Calu3 (cell line): ENCODE data around the gene CFAP20. TPM values are rescaled to one million over a fixed set of nuclear protein-coding genes. Genes with fewer than 3 reads are reported as not detected.

Experiments used
- BruUV-seq: library from RNA; stranded (reverse); fragments of 400-500 nt; replicated peaks from 2 replicates; lab custom pipeline; 2021; lab: Mats Ljungman, UMichigan
- CTCF ChIA-PET: fragments of 300-600 bp; sonication (Branson Sonifier 250); formaldehyde crosslinking; loops from one replicate; lab custom pipeline; 2022; ENCODE audit warnings: antibody characterized with exemption; lab: Charles Lee
- DNase-seq: peaks from one replicate; pipeline ENCODE4 v3.0.0; 2022
- H3K27ac Mint-ChIP-seq: one replicate; pipeline ENCODE4 v1.8.0; 2022; ENCODE audit warnings: mixed read lengths; ENCODE audit not compliant: unreplicated experiment
- H3K27me3 Mint-ChIP-seq: one replicate; pipeline ENCODE4 v1.8.0; 2022; ENCODE audit warnings: mixed read lengths; ENCODE audit not compliant: unreplicated experiment
- H3K36me3 Mint-ChIP-seq: one replicate; pipeline ENCODE4 v1.8.0; 2022; ENCODE audit warnings: mild to moderate bottlenecking, moderate library complexity, mixed read lengths; ENCODE audit not compliant: insufficient read depth, unreplicated experiment
- H3K4me1 Mint-ChIP-seq: one replicate; pipeline ENCODE4 v1.8.0; 2022; ENCODE audit warnings: mild to moderate bottlenecking, low read depth, mixed read lengths; ENCODE audit not compliant: unreplicated experiment
- H3K4me3 Mint-ChIP-seq: one replicate; pipeline ENCODE4 v1.8.0; 2022; ENCODE audit warnings: mild to moderate bottlenecking, low read depth, moderate library complexity, mixed read lengths; ENCODE audit not compliant: unreplicated experiment
- H3K9me3 Mint-ChIP-seq: one replicate; pipeline ENCODE4 v1.8.0; 2022; ENCODE audit warnings: low read depth, mixed read lengths; ENCODE audit not compliant: unreplicated experiment
- intact Hi-C: fragments of 100-400 bp; cut with micrococcal nuclease; formaldehyde crosslinking; loops from one replicate; pipeline ENCODE4 v1.10.0; 2022; ENCODE audit not compliant: unreplicated experiment
- total RNA-seq: library from RNA; stranded (reverse); gene quantifications from 2 replicates; pipeline ENCODE4 v1.2.3, GENCODE V29; 2022
- TF ChIP-seq, protein P1 (sequence below): fragments of 200-600 bp; IDR thresholded peaks from one replicate; pipeline ENCODE4 v1.8.0; 2022; ENCODE audit warnings: antibody characterized with exemption; ENCODE audit not compliant: unreplicated experiment

CFAP20 gene
- total RNA-seq, 1 experiment from 2014 or later: 63.8 TPM

DNA sequence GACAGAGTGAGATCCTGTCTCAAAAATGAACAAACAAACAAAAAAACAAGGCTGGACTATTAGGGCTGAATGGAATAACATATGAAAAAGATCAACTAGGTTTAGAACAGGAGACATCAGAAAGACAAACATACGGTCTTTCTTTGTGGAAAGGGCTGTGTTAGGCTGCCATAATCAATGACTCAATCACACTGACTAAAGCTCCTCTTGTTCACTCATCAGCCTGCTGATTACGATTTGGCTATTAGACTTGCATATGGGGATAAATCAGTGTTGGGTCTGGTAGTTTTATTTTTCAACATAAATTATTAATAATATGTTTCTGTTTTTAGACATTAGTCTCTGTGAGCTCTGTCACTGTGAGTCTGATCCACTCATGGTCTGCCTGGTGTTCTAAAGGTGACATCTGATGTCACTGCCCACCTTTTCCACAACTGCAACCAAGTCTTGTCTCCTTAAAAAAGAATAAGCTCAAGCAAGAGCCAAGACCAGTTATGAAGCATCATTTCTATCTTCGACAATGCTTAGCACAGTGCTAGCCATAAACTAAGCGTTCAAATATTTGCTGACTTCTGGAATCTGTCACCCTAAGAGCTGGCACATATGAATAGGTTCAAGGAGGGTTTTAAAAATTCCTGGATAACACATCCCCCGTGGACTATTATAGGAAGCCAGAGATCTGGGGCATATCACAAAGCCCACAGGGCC, 10.2 kb downstream of the CFAP20 start:
- no TSS peak for BruUV-seq
- no peak overlapping the region for H3K27ac Mint-ChIP-seq
- H3K36me3 Mint-ChIP-seq: peaks cover 18% of the 10 kb centered on the region
- TF ChIP-seq, protein P1, sequence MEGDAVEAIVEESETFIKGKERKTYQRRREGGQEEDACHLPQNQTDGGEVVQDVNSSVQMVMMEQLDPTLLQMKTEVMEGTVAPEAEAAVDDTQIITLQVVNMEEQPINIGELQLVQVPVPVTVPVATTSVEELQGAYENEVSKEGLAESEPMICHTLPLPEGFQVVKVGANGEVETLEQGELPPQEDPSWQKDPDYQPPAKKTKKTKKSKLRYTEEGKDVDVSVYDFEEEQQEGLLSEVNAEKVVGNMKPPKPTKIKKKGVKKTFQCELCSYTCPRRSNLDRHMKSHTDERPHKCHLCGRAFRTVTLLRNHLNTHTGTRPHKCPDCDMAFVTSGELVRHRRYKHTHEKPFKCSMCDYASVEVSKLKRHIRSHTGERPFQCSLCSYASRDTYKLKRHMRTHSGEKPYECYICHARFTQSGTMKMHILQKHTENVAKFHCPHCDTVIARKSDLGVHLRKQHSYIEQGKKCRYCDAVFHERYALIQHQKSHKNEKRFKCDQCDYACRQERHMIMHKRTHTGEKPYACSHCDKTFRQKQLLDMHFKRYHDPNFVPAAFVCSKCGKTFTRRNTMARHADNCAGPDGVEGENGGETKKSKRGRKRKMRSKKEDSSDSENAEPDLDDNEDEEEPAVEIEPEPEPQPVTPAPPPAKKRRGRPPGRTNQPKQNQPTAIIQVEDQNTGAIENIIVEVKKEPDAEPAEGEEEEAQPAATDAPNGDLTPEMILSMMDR: no peak
- DNase-seq: no peak
- intact Hi-C loops: no loop called here
- no peaks in the 10 kb centered on the region for H3K9me3 Mint-ChIP-seq
- H3K27me3 Mint-ChIP-seq: no peaks in the 10 kb centered on the region
- no peak overlapping the region for H3K4me3 Mint-ChIP-seq
- H3K4me1 Mint-ChIP-seq: peaks cover 39% of the 10 kb centered on the region
- CTCF ChIA-PET: no interaction called here

DNA sequence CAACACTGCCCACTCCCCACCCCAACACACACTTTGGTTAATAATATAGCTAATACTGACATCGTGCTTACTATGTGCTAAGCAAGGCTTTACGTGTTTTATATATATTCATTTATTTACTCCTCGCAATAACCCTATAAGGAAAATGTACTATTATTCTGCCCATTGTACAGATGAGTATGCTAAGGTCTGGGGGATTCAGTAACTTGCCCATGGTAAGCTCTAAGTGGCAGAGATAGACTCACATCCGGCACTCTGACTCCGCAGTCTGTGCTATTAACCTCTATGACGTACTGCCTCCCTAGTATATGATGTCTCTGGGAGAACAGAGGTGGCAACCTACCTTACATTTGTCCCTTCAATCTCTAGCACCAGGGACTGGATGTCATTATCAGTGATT, 12.7 kb downstream of the CFAP20 start:
- peaks cover 27% of the 10 kb centered on the region for H3K4me1 Mint-ChIP-seq
- no peak overlapping the region for H3K27ac Mint-ChIP-seq
- no peak for DNase-seq
- intact Hi-C loops: no loop called here
- CTCF ChIA-PET: interaction anchor here (0.6 to 1.1 kb wide), 4 partner anchors 11 to 56 kb away, joined by 3 read pairs; no protein-coding TSS in a partner anchor
- no peak overlapping the region for H3K4me3 Mint-ChIP-seq
- TF ChIP-seq, protein P1: no peak
- no peaks in the 10 kb centered on the region for H3K9me3 Mint-ChIP-seq
- H3K36me3 Mint-ChIP-seq: peaks cover 19% of the 10 kb centered on the region
- no peaks in the 10 kb centered on the region for H3K27me3 Mint-ChIP-seq
- BruUV-seq: no TSS peak

DNA sequence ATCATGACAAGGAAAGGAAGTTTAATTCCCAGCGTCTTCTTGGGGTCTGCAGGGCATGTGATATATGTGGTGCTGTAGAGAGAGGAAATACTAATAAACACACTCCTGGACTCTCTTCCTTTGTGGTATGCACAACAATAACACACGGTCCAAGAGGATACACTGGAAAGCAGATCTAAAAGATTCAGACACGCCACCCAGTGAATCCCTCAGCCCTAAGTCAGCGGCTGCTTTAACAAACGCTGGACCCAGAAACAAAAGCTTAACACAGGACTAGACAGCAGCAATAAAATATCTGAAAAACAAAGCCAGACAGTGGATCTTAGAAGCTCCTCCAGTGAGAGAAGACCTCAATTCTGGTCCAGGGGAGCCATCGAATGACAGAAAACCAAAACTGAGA, 13.1 kb downstream of the CFAP20 start:
- no peak overlapping the region for H3K27ac Mint-ChIP-seq
- CTCF ChIA-PET: interaction anchor here (0.6 to 1.1 kb wide), 4 partner anchors 12 to 57 kb away, joined by 3 read pairs; no protein-coding TSS in a partner anchor
- no TSS peak for BruUV-seq
- no peak for DNase-seq
- peaks cover 24% of the 10 kb centered on the region for H3K4me1 Mint-ChIP-seq
- no peaks in the 10 kb centered on the region for H3K9me3 Mint-ChIP-seq
- no peaks in the 10 kb centered on the region for H3K27me3 Mint-ChIP-seq
- TF ChIP-seq, protein P1: no peak
- intact Hi-C loops: no loop called here
- H3K4me3 Mint-ChIP-seq: no peak overlapping the region
- H3K36me3 Mint-ChIP-seq: peaks cover 19% of the 10 kb centered on the region

DNA sequence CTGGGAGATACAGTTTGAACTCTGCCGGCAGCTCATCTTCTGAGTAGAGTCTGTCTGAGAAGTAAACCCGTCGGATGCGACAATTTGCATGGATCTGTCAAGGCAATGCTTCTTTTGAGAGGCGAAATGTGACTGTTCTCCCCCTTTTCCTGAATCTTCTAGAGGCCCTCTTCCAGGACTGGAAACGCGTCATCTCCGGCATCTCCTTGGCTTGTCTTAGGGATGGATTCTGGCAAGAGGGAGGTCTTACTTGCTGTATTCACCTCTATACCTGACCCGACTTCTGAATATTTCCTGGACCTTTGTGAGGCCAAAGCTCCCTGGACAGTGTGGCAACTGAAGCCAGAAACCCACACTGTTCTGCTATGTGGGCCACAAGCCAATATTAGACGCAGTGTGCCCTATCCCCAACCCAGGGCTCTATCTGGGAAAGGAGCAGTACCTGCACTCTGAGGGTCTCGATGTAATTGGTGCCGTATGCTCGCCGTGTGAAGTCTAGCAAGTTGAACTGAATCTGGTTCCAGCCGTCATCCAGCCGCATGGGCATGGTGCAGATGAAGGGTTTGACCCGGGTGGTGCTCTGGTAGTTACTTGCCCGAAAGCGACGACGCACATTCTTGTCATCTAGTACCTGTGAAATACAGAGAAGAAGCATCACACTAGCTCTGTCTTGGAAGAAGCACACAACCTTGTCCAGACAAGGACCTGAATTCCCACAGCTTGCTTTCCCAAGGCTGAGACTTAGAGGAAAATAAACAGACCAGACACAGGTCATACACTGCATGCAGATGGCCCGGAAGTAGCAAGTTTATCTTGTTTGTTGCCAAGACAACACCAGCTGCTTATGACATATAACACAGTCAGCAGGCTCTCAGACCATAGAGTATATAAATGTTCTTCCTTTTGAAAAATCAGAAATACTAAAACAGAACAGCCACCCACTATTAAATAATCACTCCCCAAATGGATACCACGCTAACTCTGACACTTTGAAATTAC, 14.1 kb downstream of the CFAP20 start:
- no peak overlapping the region for H3K4me3 Mint-ChIP-seq
- peaks cover 19% of the 10 kb centered on the region for H3K36me3 Mint-ChIP-seq
- H3K9me3 Mint-ChIP-seq: no peaks in the 10 kb centered on the region
- H3K27ac Mint-ChIP-seq: no peak overlapping the region
- BruUV-seq: no TSS peak
- TF ChIP-seq, protein P1: no peak
- intact Hi-C loops: no loop called here
- H3K27me3 Mint-ChIP-seq: no peaks in the 10 kb centered on the region
- H3K4me1 Mint-ChIP-seq: peaks cover 15% of the 10 kb centered on the region
- DNase-seq: no peak
- CTCF ChIA-PET: no interaction called here
